ENCODE measurements around the gene GMFB.

GMFB gene

DNA sequence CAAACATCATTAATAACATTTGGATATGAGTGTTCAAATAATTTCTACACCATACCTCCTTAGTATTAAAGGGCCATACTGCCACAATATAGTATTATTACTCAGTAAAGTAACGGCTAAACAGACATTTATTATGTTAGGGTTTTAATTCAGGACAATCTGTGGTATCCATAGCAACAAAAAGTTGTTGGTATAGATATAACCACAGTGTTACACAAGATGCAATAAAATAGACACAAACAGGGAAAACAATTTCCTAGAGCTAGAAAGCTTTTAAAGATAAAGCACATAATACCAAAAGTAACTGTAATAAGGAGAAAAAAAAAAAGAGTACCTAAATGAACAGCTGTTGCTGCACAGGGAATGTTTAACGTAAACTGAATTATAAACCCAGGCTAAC, 63.7 kb downstream of the GMFB start:
- DNase-seq = no peak

Measured in OCI-M1 (cell line).